Smooth muscle cell (in vitro differentiated cells): ENCODE measurements around the gene PRPS1. TPM values are rescaled to one million over a fixed set of nuclear protein-coding genes. Genes with fewer than 3 reads are reported as not detected.
A peak's percentile ranks its signal among the peaks of the same experiment; 100 is the strongest.

Source experiments
- DNase-seq: peaks from one replicate; lab custom pipeline; 2025; ENCODE audit not compliant: unreplicated experiment; lab: John Stamatoyannopoulos, UW
- H2AFZ ChIP-seq: fragments of 200-600 bp; sonication (generic); 2 replicates; pipeline ENCODE4 v1.6.0; 2016; ENCODE audit warnings: antibody characterized with exemption, low read depth, mild to moderate bottlenecking
- H3F3A ChIP-seq: fragments of 200-600 bp; sonication (generic); 2 replicates; pipeline ENCODE4 v1.6.0; 2017; ENCODE audit warnings: antibody characterized with exemption, low read depth
- H3K27ac ChIP-seq: fragments of 200-600 bp; sonication (generic); 2 replicates; pipeline ENCODE4 v1.5.1; 2016; ENCODE audit warnings: low read depth, mild to moderate bottlenecking
- H3K27me3 ChIP-seq: fragments of 200-600 bp; sonication (generic); 2 replicates; pipeline ENCODE4 v1.6.1; 2016; ENCODE audit warnings: low read depth, mild to moderate bottlenecking
- H3K36me3 ChIP-seq: fragments of 200-600 bp; sonication (generic); 2 replicates; pipeline ENCODE4 v1.5.1; 2016; ENCODE audit warnings: low read depth
- H3K4me1 ChIP-seq: fragments of 200-600 bp; sonication (generic); 2 replicates; pipeline ENCODE4 v1.5.1; 2016; ENCODE audit warnings: low read depth
- H3K4me2 ChIP-seq: fragments of 200-600 bp; sonication (generic); 2 replicates; pipeline ENCODE4 v1.6.0; 2016; ENCODE audit warnings: mild to moderate bottlenecking
- H3K4me3 ChIP-seq: fragments of 200-600 bp; sonication (generic); 2 replicates; pipeline ENCODE4 v1.5.1; 2016; ENCODE audit warnings: mild to moderate bottlenecking
- H3K79me2 ChIP-seq: fragments of 200-600 bp; sonication (generic); 2 replicates; pipeline ENCODE4 v1.6.0; 2016; ENCODE audit warnings: low read depth, mild to moderate bottlenecking
- H3K9ac ChIP-seq: fragments of 200-600 bp; sonication (generic); 2 replicates; pipeline ENCODE4 v1.6.0; 2016; ENCODE audit warnings: low read depth
- H3K9me3 ChIP-seq: fragments of 200-600 bp; sonication (generic); replicated peaks from 2 replicates; pipeline ENCODE4 v1.5.1; 2016; ENCODE audit warnings: low read depth
- H4K20me1 ChIP-seq: fragments of 200-600 bp; sonication (generic); 2 replicates; pipeline ENCODE4 v1.6.0; 2016; ENCODE audit warnings: low read depth
- WGBS: methylation state at CpG from one replicate; pipeline ENCODE4 v1.1.7; 2016; ENCODE audit warnings: low lambda C conversion rate; 5-methylcytosine and 5-hydroxymethylcytosine counted together
- polyA plus RNA-seq: library from polyadenylated mRNA; unstranded; fragments of >200 nt; fragmentation: Nextera tagmentation; extraction: Ambion mirVana; gene quantifications from 2 replicates; pipeline ENCODE4 v1.2.1, GENCODE V29; 2016
- total RNA-seq: library from RNA; depleted of rRNA; stranded (reverse); fragments of >200 nt; gene quantifications from 2 replicates; pipeline ENCODE4 v1.2.3, GENCODE V29; 2014
- TF ChIP-seq, protein P1 (sequence below): fragments of 200-600 bp; sonication (generic); IDR thresholded peaks from 2 replicates; pipeline ENCODE4 v1.5.1; 2017; ENCODE audit warnings: borderline replicate concordance, mild to moderate bottlenecking, antibody characterized with exemption; ENCODE audit not compliant: insufficient read depth, poor library complexity, severe bottlenecking

Gene PRPS1
- total and polyA plus RNA-seq, 2 experiments from 2014 or later = 51.7 to 60.5 TPM

DNA sequence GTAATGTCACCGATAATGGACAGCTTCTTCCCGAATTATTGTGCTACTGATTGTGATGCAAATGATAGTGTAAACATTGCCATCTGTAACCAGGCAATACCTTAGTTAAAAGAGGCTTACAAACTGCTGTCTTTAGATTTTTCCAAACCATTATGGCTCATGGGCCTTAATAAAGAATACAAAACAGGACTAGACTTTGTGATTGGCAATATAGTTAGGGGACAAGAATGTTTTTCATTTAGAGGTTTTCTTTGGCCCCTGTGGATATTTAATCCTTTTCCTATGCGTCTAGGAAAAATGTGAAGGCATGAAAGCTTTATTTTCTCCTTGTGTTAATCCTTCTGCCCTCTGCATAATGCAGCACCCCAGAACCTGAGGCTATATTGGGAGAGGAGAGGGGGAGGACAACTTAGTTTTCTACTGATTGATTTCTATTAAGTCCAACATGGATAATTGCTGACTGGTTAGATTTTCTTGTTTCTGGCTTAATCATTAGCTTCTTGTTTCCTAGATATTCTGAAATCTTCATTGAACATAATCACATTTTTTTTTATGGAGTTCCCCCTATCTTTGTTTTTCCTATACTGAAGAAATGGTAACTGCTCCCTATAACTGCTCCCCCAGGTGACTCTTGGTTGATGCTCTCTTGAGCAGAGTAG is 1.9 kb downstream of the PRPS1 start:
- 15% methylated on average over 3 of the region's 3 CpGs for WGBS
- TF ChIP-seq, protein P1, sequence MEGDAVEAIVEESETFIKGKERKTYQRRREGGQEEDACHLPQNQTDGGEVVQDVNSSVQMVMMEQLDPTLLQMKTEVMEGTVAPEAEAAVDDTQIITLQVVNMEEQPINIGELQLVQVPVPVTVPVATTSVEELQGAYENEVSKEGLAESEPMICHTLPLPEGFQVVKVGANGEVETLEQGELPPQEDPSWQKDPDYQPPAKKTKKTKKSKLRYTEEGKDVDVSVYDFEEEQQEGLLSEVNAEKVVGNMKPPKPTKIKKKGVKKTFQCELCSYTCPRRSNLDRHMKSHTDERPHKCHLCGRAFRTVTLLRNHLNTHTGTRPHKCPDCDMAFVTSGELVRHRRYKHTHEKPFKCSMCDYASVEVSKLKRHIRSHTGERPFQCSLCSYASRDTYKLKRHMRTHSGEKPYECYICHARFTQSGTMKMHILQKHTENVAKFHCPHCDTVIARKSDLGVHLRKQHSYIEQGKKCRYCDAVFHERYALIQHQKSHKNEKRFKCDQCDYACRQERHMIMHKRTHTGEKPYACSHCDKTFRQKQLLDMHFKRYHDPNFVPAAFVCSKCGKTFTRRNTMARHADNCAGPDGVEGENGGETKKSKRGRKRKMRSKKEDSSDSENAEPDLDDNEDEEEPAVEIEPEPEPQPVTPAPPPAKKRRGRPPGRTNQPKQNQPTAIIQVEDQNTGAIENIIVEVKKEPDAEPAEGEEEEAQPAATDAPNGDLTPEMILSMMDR = no peak
- H3K27ac ChIP-seq = no peak overlapping the region
- peak overlapping the region; percentile 84 for H3K4me2 ChIP-seq
- no peak overlapping the region for H3K9ac ChIP-seq
- DNase-seq = no peak
- H3K4me1 ChIP-seq = peaks cover 15% of the 10 kb centered on the region
- peaks cover 3% of the 10 kb centered on the region for H3F3A ChIP-seq
- peak overlapping the region; percentile 80 for H3K4me3 ChIP-seq
- H3K36me3 ChIP-seq = no peaks in the 10 kb centered on the region
- H4K20me1 ChIP-seq = peaks cover 51% of the 10 kb centered on the region
- peaks cover 54% of the 10 kb centered on the region for H3K79me2 ChIP-seq
- no peaks in the 10 kb centered on the region for H3K9me3 ChIP-seq
- H2AFZ ChIP-seq = no peak overlapping the region
- no peaks in the 10 kb centered on the region for H3K27me3 ChIP-seq

DNA sequence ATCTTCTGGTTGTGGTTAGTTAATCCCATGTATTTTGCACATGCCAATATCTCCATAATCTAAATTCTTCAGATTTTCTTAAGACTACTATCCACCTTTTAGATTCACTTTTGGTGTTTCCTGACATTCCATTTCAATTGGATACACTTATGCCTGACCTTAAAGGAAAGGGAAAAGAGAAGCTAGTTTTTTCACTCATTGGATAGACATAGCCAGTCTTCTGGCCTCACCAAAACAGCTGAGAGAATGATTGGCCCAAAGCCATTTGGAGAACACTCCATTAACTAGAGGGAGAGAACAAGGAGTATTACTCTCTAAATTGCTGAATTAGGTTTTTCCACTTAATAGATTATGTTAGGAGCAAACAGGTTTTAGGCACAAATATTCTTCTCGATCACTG is 4.0 kb downstream of the PRPS1 start:
- H3K79me2 ChIP-seq = peaks cover 68% of the 10 kb centered on the region
- H3K27ac ChIP-seq = no peak overlapping the region
- TF ChIP-seq, protein P1 = no peak
- no peak overlapping the region for H3K4me2 ChIP-seq
- H2AFZ ChIP-seq = no peak overlapping the region
- no peaks in the 10 kb centered on the region for H3K27me3 ChIP-seq
- no peak for DNase-seq
- no peaks in the 10 kb centered on the region for H3K36me3 ChIP-seq
- H3K4me1 ChIP-seq = peaks cover 15% of the 10 kb centered on the region
- no peak overlapping the region for H3K9ac ChIP-seq
- peaks cover 72% of the 10 kb centered on the region for H4K20me1 ChIP-seq
- H3K9me3 ChIP-seq = no peaks in the 10 kb centered on the region
- H3K4me3 ChIP-seq = no peak overlapping the region
- 100% methylated on average over 1 of the region's 1 CpG for WGBS
- H3F3A ChIP-seq = peaks cover 3% of the 10 kb centered on the region

DNA sequence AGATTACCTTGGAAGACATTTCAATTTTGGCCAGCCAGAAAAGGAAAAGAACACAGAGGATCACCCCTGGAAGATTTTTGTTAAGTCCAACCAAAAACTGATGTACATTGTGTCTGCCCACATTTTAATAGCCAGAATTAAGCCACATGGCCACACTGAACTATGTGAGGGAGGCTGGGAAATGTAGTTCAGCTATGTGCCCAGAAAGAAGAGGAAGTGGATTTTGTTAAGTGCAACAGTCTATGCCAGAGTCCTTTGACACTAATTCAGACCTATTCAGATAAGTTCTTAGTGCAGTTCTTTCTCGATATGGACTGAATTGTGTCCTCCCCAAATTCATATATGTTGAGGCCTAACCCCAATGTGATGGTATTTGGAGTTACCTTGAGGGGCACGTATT is 18.4 kb downstream of the PRPS1 start:
- Histone ChIP-seq H3K36me3 (peaks cover 8% of the 10 kb centered on the region), H3K27ac (no peak overlapping the region), H4K20me1 (no peaks in the 10 kb centered on the region), H3K9me3 (no peaks in the 10 kb centered on the region), H3K4me1 (no peaks in the 10 kb centered on the region), H2AFZ (no peak overlapping the region), H3K79me2 (no peaks in the 10 kb centered on the region), H3K27me3 (no peaks in the 10 kb centered on the region), H3K4me3 (no peak overlapping the region), H3K9ac (no peak overlapping the region), H3K4me2 (no peak overlapping the region), H3F3A (no peaks in the 10 kb centered on the region)
- TF ChIP-seq, protein P1 = no peak
- no peak for DNase-seq
- WGBS = 96% methylated on average over 2 of the region's 2 CpGs

DNA sequence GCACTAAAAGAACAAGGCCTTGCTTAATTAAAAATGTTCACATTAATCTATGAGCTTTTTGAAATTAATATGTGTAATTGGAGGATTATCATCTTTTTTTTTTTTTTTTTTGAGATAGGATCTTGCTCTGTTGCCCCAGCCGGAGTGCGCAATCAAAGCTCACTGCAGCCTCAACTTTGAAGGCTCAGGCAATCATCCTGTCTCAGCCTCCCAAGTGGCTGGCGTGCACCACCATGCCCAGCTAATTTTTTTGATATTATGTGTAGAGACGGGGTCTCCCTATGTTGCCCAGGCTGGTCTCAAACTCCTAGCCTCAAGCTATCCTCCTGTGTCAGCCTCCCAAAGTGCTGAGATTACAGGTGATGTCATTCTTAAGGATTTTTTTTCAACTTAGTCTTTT is 20.0 kb downstream of the PRPS1 start:
- no peaks in the 10 kb centered on the region for H3K9me3 ChIP-seq
- H3K4me2 ChIP-seq = no peak overlapping the region
- H3K79me2 ChIP-seq = no peaks in the 10 kb centered on the region
- H3K36me3 ChIP-seq = peaks cover 8% of the 10 kb centered on the region
- H3K4me3 ChIP-seq = no peak overlapping the region
- no peaks in the 10 kb centered on the region for H3K27me3 ChIP-seq
- 98% methylated on average over 4 of the region's 4 CpGs for WGBS
- H3F3A ChIP-seq = no peaks in the 10 kb centered on the region
- H4K20me1 ChIP-seq = no peaks in the 10 kb centered on the region
- DNase-seq = no peak
- no peak overlapping the region for H3K9ac ChIP-seq
- H3K4me1 ChIP-seq = no peaks in the 10 kb centered on the region
- H3K27ac ChIP-seq = no peak overlapping the region
- TF ChIP-seq, protein P1 = no peak
- H2AFZ ChIP-seq = no peak overlapping the region
